Measurements from ENCODE around the gene PERM1. TPM values are rescaled to one million over a fixed set of nuclear protein-coding genes. Genes with fewer than 3 reads are reported as not detected.

PERM1 gene
- total RNA-seq, 2 donors from 2014 or later = 0.80 to 3.9 TPM

DNA sequence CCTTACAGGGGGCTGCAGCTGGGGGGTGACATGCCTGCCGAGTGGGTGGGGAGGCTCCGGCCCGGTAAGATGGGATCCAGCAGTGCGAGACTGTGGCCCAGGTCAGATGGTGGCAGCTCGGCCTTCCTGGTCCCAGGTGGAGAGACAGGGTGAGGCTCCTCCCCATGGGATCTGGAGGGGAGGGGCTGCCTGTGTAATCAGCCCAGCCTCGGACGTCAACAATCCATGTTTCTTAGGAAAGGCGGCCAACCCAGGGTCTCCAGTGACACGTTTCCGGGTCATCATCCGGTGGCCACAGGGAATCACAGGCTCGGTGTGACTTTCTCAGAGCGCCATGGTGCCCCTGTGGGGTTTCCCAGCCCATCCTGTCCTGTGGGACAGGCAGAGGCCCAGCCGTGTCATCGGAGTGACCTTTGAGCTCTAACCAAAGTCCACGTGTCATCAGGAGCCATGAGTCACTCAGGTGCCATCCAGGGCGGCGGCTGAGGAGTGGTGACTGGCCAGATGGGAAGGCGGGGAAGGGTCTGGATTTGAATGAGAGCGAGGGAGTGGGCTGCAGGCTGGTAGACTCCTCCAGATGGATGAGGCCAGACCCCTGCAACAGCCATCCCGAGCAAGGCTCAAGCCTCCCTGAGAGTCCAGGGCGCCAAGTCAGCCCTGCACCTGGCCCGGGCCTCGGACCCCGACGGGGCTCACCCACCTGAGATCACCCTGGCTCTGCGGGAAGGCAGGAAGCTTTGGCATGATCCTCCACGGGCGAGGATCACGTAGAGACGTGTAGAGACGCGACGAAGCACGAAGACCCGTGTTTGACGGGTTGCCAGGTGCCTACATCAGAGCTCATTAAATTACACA is 24.6 kb upstream of the PERM1 start:
- no peak for DNase-seq (ENCODE audit: low spot score)
- Histone ChIP-seq H3K27ac (no peak overlapping the region), H3K4me1 (replicated peaks) (peaks cover 5% of the 10 kb centered on the region), H3K4me3 (no peak overlapping the region), H3K36me3 (no peaks in the 10 kb centered on the region), H3K9me3 (no peaks in the 10 kb centered on the region), H3K27me3 (replicated peaks; ENCODE audit: insufficient read depth) (no peaks in the 10 kb centered on the region)
- 62% methylated on average over 37 of the region's 37 CpGs for WGBS
- TF ChIP-seq POLR2AphosphoS5 (IDR thresholded peaks at IDR 0.05) = peak; percentile 34
- TF ChIP-seq CTCF (IDR thresholded peaks at IDR 0.05) = no peak
- no peak for TF ChIP-seq POLR2A (IDR thresholded peaks at IDR 0.05)
- intact Hi-C loops (cut with DNase I) = no loop called here

GRCh38 chr1:1005774-1006304 is 23.9 kb upstream of the PERM1 start:
- Histone ChIP-seq H3K4me3 (no peak overlapping the region), H3K36me3 (no peaks in the 10 kb centered on the region), H3K27ac (no peak overlapping the region), H3K4me1 (replicated peaks) (peaks cover 5% of the 10 kb centered on the region), H3K27me3 (replicated peaks; ENCODE audit: insufficient read depth) (no peaks in the 10 kb centered on the region), H3K9me3 (no peaks in the 10 kb centered on the region)
- intact Hi-C loops (cut with DNase I) = no loop called here
- 58% methylated on average over 22 of the region's 23 CpGs for WGBS
- TF ChIP-seq CTCF (IDR thresholded peaks at IDR 0.05) (no peak), POLR2A (IDR thresholded peaks at IDR 0.05) (no peak), POLR2AphosphoS5 (IDR thresholded peaks at IDR 0.05) (no peak)
- no peak for DNase-seq (ENCODE audit: low spot score)

GRCh38 chr1:1004780-1005697 is 23.1 kb upstream of the PERM1 start:
- Histone ChIP-seq H3K9me3 (no peaks in the 10 kb centered on the region), H3K4me3 (no peak overlapping the region), H3K27ac (peak overlapping the region in 1 of 2 donors; percentile 26), H3K36me3 (no peaks in the 10 kb centered on the region), H3K27me3 (replicated peaks; ENCODE audit: insufficient read depth) (no peaks in the 10 kb centered on the region), H3K4me1 (replicated peaks) (peaks cover 5% of the 10 kb centered on the region)
- TF ChIP-seq POLR2AphosphoS5 (IDR thresholded peaks at IDR 0.05) (peak; percentile 15), POLR2A (IDR thresholded peaks at IDR 0.05) (no peak)
- WGBS = 38% methylated on average over 20 of the region's 21 CpGs
- no peak for DNase-seq (ENCODE audit: low spot score)
- intact Hi-C loops (cut with DNase I) = no loop called here

- TF ChIP-seq CTCF (IDR thresholded peaks at IDR 0.05) (no peak), POLR2AphosphoS5 (IDR thresholded peaks at IDR 0.05) (no peak), POLR2A (IDR thresholded peaks at IDR 0.05) (no peak)
- Histone ChIP-seq H3K4me3 (no peak overlapping the region), H3K9me3 (no peaks in the 10 kb centered on the region), H3K27me3 (replicated peaks; ENCODE audit: insufficient read depth) (no peaks in the 10 kb centered on the region), H3K27ac (no peak overlapping the region), H3K36me3 (no peaks in the 10 kb centered on the region), H3K4me1 (replicated peaks) (peaks cover 5% of the 10 kb centered on the region)
- 86% methylated on average over 7 of the region's 7 CpGs for WGBS
- intact Hi-C loops (cut with DNase I) = no loop called here
- DNase-seq (ENCODE audit: low spot score) = no peak
Measured at GRCh38 chr1:1004420-1004779, 22.5 kb upstream of the PERM1 start.

All from prostate gland (tissue), 2 donors.